WTC11 (cell line): ENCODE results near the gene ARID2. TPM values are rescaled to one million over a fixed set of nuclear protein-coding genes. Genes with fewer than 3 reads are reported as not detected.

Experiments used
- ATAC-seq: fragments of 200-7000 bp; cut with Tn5 transposase; 2 replicates; pipeline ENCODE4 v1.10.0; 2021; ENCODE audit warnings: mild to moderate bottlenecking, moderate library complexity
- CTCF ChIA-PET: fragments of 300-600 bp; sonication (Branson Sonifier 250); formaldehyde crosslinking; loops from one replicate; lab custom pipeline; 2021; ENCODE audit warnings: antibody characterized with exemption; lab: Charles Lee
- POLR2A ChIA-PET: fragments of 350-600 bp; sonication (Branson Sonifier 250); formaldehyde crosslinking; loops from one replicate; lab custom pipeline; 2021; ENCODE audit warnings: antibody characterized with exemption; lab: Charles Lee
- DNase-seq: peaks from one replicate; pipeline ENCODE4 v3.0.0; 2021; ENCODE audit warnings: low spot score
- H3K27ac Mint-ChIP-seq: 2 replicates; pipeline ENCODE4 v1.8.0; 2021; ENCODE audit warnings: mixed read lengths
- H3K27me3 Mint-ChIP-seq: 2 replicates; pipeline ENCODE4 v1.8.0; 2021; ENCODE audit warnings: low read depth, mild to moderate bottlenecking, moderate library complexity, mixed read lengths
- H3K36me3 Mint-ChIP-seq: 2 replicates; pipeline ENCODE4 v1.8.0; 2021; ENCODE audit warnings: mixed read lengths
- H3K4me1 Mint-ChIP-seq: 2 replicates; pipeline ENCODE4 v1.8.0; 2022; ENCODE audit warnings: mixed read lengths
- H3K4me3 Mint-ChIP-seq: 2 replicates; pipeline ENCODE4 v1.8.0; 2021; ENCODE audit warnings: mild to moderate bottlenecking, moderate library complexity, mixed read lengths
- H3K9me3 Mint-ChIP-seq: 2 replicates; pipeline ENCODE4 v1.8.0; 2021; ENCODE audit warnings: mixed read lengths
- AFF4 ChIP-seq: sonication (generic); formaldehyde crosslinking; IDR thresholded peaks from 2 replicates; pipeline ENCODE4 v1.8.1; 2023; ENCODE audit warnings: mild to moderate bottlenecking, missing genetic modification reagents, borderline replicate concordance
- ATF6 ChIP-seq: sonication (generic); formaldehyde crosslinking; IDR thresholded peaks from 2 replicates; pipeline ENCODE4 v1.8.1; 2023; ENCODE audit warnings: mild to moderate bottlenecking, missing genetic modification reagents
- CTCF ChIP-seq: fragments of 200-600 bp; IDR thresholded peaks from 2 replicates; pipeline ENCODE4 v1.8.0; 2022; ENCODE audit warnings: antibody characterized with exemption
- FOXJ3 ChIP-seq: sonication (generic); formaldehyde crosslinking; IDR thresholded peaks from 2 replicates; pipeline ENCODE4 v1.9.0; 2021; ENCODE audit warnings: missing genetic modification reagents, mild to moderate bottlenecking, borderline replicate concordance
- GTF2I ChIP-seq: fragments of 250-450 bp; sonication (Bioruptor Pico); conservative IDR thresholded peaks from 2 replicates; pipeline ENCODE4 v1.4.0; 2021; ENCODE audit warnings: mild to moderate bottlenecking
- JAZF1 ChIP-seq: fragments of 250-450 bp; sonication (Bioruptor Pico); IDR thresholded peaks from 2 replicates; pipeline ENCODE4 v1.9.0; 2021; ENCODE audit warnings: moderate library complexity, mild to moderate bottlenecking, inconsistent platforms
- JUN ChIP-seq: sonication (generic); formaldehyde crosslinking; IDR thresholded peaks from 2 replicates; pipeline ENCODE4 v1.8.0; 2023; ENCODE audit warnings: mild to moderate bottlenecking, missing genetic modification reagents
- MAX ChIP-seq: sonication (generic); formaldehyde crosslinking; IDR thresholded peaks from 2 replicates; pipeline ENCODE4 v1.8.0; 2022; ENCODE audit warnings: mild to moderate bottlenecking, missing genetic modification reagents
- MYBL2 ChIP-seq: sonication (generic); formaldehyde crosslinking; IDR thresholded peaks from 2 replicates; pipeline ENCODE4 v1.8.1; 2023; ENCODE audit warnings: mild to moderate bottlenecking, moderate library complexity, missing genetic modification reagents
- NFYB ChIP-seq: sonication (generic); formaldehyde crosslinking; conservative IDR thresholded peaks from 2 replicates; pipeline ENCODE4 v1.8.0; 2022; ENCODE audit warnings: low read depth, missing genetic modification reagents
- NR1H2 ChIP-seq: sonication (generic); formaldehyde crosslinking; IDR thresholded peaks from 2 replicates; pipeline ENCODE4 v1.9.0; 2021; ENCODE audit warnings: mild to moderate bottlenecking, moderate library complexity, missing genetic modification reagents
- SOX15 ChIP-seq: fragments of 250-450 bp; sonication (Bioruptor Pico); IDR thresholded peaks from 2 replicates; pipeline ENCODE4 v1.9.0; 2021; ENCODE audit warnings: mild to moderate bottlenecking
- TEAD1 ChIP-seq: sonication (generic); formaldehyde crosslinking; IDR thresholded peaks from 2 replicates; pipeline ENCODE4 v1.8.0; 2022; ENCODE audit warnings: mild to moderate bottlenecking, missing genetic modification reagents
- TP53 ChIP-seq: sonication (generic); formaldehyde crosslinking; IDR thresholded peaks from 2 replicates; pipeline ENCODE4 v1.8.1; 2023; ENCODE audit warnings: mild to moderate bottlenecking, missing genetic modification reagents
- ZBTB21 ChIP-seq: sonication (generic); formaldehyde crosslinking; IDR thresholded peaks from 2 replicates; pipeline ENCODE4 v1.8.1; 2023; ENCODE audit warnings: mild to moderate bottlenecking, missing genetic modification reagents, borderline replicate concordance
- ZNF263 ChIP-seq: sonication (generic); formaldehyde crosslinking; IDR thresholded peaks from 2 replicates; pipeline ENCODE4 v1.8.1; 2022; ENCODE audit warnings: low read depth, mild to moderate bottlenecking, moderate library complexity, missing genetic modification reagents
- total RNA-seq: library from RNA; stranded (reverse); gene quantifications from 3 replicates; pipeline ENCODE4 v1.2.3, GENCODE V29; 2021
- TF ChIP-seq, protein P1 (sequence below): sonication (generic); formaldehyde crosslinking; IDR thresholded peaks from 2 replicates; pipeline ENCODE4 v1.8.0; 2022; ENCODE audit warnings: missing genetic modification reagents

Gene ARID2
- total RNA-seq, 1 experiment from 2014 or later, result 33.9 TPM

DNA sequence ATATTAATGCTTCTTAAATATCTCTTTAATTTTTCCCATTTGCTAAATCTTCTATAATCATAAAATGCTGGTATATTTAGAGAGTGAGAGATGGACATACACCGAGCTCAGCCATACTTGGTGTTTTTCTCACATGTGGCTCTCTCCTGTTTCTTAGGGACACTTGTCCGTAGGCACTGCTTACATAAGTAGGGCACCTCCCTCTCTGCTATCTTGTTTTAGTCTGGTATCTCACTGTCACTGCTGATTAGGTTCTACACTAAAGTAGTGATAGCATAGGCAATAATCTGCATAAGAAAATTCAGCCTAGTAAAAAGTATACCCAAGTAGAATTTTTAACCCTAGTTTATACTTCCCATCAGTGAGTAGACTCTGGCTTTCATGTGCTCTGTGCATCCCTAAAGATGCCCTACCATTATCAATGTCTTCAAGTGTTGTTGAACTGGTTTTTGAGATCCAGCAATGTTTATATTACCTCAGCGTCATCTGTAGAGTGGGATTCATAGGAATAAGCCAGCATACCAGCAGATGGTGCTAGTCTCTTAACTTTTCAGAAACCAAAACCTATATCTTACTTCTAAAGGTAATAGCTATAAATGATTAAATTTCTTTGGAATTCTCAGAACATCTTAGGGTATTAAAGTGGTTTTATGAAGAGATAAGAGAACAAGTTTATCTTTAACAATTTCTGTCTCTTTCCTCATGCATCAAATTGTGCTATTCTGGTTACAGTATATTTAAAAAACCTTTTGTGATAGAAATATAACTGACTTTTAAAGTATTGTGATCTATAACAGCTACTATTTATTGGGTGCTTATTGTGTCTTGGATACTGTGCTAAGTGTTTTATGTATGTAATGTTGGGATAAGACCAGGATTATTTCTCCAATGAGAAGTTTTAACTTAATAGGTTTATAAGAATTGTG, 32.9 kb downstream of the ARID2 start (continued):
- TF ChIP-seq AFF4 (CRISPR knock-in tag), result no peak
- TF ChIP-seq SOX15 (CRISPR knock-in tag), result no peak
- no peak for TF ChIP-seq FOXJ3 (CRISPR knock-in tag)
- TF ChIP-seq ATF6, result no peak
- TF ChIP-seq JAZF1, result no peak
- no peak for TF ChIP-seq ZBTB21 (CRISPR knock-in tag)
- TF ChIP-seq MYBL2 (CRISPR knock-in tag), result no peak
- TF ChIP-seq, protein P1, sequence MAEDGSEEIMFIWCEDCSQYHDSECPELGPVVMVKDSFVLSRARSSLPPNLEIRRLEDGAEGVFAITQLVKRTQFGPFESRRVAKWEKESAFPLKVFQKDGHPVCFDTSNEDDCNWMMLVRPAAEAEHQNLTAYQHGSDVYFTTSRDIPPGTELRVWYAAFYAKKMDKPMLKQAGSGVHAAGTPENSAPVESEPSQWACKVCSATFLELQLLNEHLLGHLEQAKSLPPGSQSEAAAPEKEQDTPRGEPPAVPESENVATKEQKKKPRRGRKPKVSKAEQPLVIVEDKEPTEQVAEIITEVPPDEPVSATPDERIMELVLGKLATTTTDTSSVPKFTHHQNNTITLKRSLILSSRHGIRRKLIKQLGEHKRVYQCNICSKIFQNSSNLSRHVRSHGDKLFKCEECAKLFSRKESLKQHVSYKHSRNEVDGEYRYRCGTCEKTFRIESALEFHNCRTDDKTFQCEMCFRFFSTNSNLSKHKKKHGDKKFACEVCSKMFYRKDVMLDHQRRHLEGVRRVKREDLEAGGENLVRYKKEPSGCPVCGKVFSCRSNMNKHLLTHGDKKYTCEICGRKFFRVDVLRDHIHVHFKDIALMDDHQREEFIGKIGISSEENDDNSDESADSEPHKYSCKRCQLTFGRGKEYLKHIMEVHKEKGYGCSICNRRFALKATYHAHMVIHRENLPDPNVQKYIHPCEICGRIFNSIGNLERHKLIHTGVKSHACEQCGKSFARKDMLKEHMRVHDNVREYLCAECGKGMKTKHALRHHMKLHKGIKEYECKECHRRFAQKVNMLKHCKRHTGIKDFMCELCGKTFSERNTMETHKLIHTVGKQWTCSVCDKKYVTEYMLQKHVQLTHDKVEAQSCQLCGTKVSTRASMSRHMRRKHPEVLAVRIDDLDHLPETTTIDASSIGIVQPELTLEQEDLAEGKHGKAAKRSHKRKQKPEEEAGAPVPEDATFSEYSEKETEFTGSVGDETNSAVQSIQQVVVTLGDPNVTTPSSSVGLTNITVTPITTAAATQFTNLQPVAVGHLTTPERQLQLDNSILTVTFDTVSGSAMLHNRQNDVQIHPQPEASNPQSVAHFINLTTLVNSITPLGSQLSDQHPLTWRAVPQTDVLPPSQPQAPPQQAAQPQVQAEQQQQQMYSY (CRISPR knock-in tag), result no peak

DNA sequence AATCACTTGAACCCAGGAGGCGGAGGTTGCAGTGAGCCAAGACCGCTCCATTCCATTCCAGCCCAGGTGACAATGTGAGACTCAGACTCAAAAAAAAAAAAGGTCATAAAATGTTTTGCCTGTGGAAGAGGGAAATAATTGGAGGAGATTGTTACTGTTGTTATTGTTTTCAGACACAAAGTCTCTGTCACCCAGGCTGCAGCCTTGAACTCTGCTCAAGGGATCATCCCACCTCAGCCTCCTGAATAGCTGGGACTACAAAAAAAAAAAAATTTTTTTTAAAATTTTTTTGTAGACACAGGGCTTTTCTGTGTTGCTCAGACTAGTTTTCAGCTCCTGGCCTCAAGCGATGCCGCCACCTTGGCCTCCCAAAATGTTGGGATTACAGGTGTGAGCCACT, 33.9 kb downstream of the ARID2 start:
- no peaks in the 10 kb centered on the region for H3K27me3 Mint-ChIP-seq
- POLR2A ChIA-PET, result no interaction called here
- H3K36me3 Mint-ChIP-seq, result peaks cover 1% of the 10 kb centered on the region
- peaks cover 2% of the 10 kb centered on the region for H3K9me3 Mint-ChIP-seq
- DNase-seq, result no peak
- no peak for ATAC-seq
- CTCF ChIA-PET, result interaction anchor here (0.6 to 2.0 kb wide), 5 partner anchors 12 to 244 kb away, joined by 3 to 8 read pairs (median 4); no protein-coding TSS in a partner anchor
- no peak overlapping the region for H3K4me3 Mint-ChIP-seq
- TF ChIP-seq TP53 (CRISPR knock-in tag), result no peak
- no peak for TF ChIP-seq JAZF1
- no peak for TF ChIP-seq ZNF263 (CRISPR knock-in tag)
- no peak for TF ChIP-seq ZBTB21 (CRISPR knock-in tag)
- TF ChIP-seq NFYB (CRISPR knock-in tag), result no peak
- TF ChIP-seq MAX, result no peak
- TF ChIP-seq ATF6, result no peak
- TF ChIP-seq TEAD1 (CRISPR knock-in tag), result no peak
- no peak for TF ChIP-seq CTCF
- no peak for TF ChIP-seq GTF2I
- TF ChIP-seq JUN (CRISPR knock-in tag), result no peak
- no peak for TF ChIP-seq NR1H2 (CRISPR knock-in tag)
- peaks cover 46% of the 10 kb centered on the region for H3K4me1 Mint-ChIP-seq
- peak overlapping the region; percentile 17; the same call in 1 of the 2 replicates for H3K27ac Mint-ChIP-seq
